Hindlimb muscle (tissue), 1 donor: ENCODE results near the gene F5. TPM values are rescaled to one million over a fixed set of nuclear protein-coding genes. Genes with fewer than 3 reads are reported as not detected.
"Not testable (repeated sequence)": the region's sequence is repeated elsewhere in the genome, so short reads cannot be mapped to it uniquely, and the experiment has no call there.

Experiments used
- DNase-seq: peaks from one replicate; pipeline ENCODE4 v3.0.0-alpha.2; 2013
- polyA plus RNA-seq: library from polyadenylated mRNA; unstranded; fragments of 120-200 nt; gene quantifications from one replicate; pipeline ENCODE4 v1.2.1, GENCODE V29; 2013; ENCODE audit not compliant: insufficient read length

Gene F5
- polyA plus RNA-seq, 1 donor: 0.26 TPM

- no peak for DNase-seq
Measured at GRCh38 chr1:169538998-169539871, 47.0 kb downstream of the F5 start.

GRCh38 chr1:169534653-169535052 is 51.6 kb downstream of the F5 start:
- DNase-seq: no peak

GRCh38 chr1:169533528-169534190 is 52.6 kb downstream of the F5 start:
- DNase-seq: not testable (repeated sequence)

- no peak for DNase-seq
Measured at GRCh38 chr1:169530448-169530847, 55.8 kb downstream of the F5 start.

- no peak for DNase-seq
Measured at GRCh38 chr1:169529068-169529642, 57.1 kb downstream of the F5 start.

GRCh38 chr1:169528215-169529067 is 57.8 kb downstream of the F5 start:
- no peak for DNase-seq

- no peak for DNase-seq
Measured at GRCh38 chr1:169527451-169528214, 58.6 kb downstream of the F5 start.

- no peak for DNase-seq
Measured at GRCh38 chr1:169527001-169527400, 59.3 kb downstream of the F5 start.

GRCh38 chr1:169526120-169526832 is 60.0 kb downstream of the F5 start:
- DNase-seq: no peak

GRCh38 chr1:169525391-169525790 is 60.9 kb downstream of the F5 start:
- no peak for DNase-seq

GRCh38 chr1:169523904-169524303 is 62.4 kb downstream of the F5 start:
- DNase-seq: no peak

- no peak for DNase-seq
Measured at GRCh38 chr1:169521226-169521625, 65.1 kb downstream of the F5 start.

GRCh38 chr1:169517558-169518186 is 68.6 kb downstream of the F5 start:
- no peak for DNase-seq

- DNase-seq: no peak
Measured at GRCh38 chr1:169515641-169516040, 70.6 kb downstream of the F5 start.

- no peak for DNase-seq
Measured at GRCh38 chr1:169514566-169515270, 71.6 kb downstream of the F5 start.

GRCh38 chr1:169513208-169513607 is 73.1 kb downstream of the F5 start:
- no peak for DNase-seq

GRCh38 chr1:169511316-169512005 is 74.8 kb downstream of the F5 start:
- no peak for DNase-seq

GRCh38 chr1:169510060-169510459 is 76.2 kb downstream of the F5 start:
- no peak for DNase-seq

- no peak for DNase-seq
Measured at GRCh38 chr1:169509354-169509753, 76.9 kb downstream of the F5 start.
